Measurements from ENCODE around the gene UBE2V1.

UBE2V1 gene

DNA sequence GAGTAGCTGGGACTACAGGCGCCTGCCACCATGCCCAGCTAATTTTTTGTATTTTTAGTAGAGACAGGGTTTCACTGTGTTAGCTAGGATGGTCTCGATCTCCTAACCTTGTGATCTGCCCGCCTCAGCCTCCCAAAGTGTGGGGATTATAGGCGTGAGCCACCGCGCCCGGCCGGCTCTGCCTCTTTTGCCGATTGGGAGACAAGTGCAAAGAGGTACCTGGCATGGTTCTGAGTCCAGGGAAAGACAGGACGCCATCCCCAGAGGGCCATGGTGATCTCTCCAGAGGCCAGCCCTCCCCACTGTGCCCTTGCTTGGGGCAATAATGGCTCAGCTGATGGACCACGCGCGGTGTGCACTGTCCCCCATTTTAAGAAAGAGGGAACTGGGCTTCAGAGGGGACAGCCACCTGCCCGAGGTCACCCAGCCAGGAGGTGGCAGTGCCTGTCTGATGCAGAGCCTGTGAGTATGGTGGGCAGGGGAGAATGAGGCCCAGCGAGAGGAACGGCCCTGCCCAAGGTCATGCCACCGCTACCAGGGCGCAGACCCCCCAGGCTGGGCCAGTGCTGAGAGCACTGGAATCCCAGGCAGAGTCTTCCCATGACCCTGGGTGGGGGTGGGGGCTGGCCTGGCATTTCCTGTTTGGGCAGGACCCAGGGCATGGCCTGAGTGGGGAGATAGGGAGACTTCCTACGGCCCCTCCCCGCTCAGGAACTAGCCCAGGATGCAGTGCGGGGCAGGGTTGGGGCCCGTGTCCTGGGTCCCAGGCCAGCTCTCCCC, 69.2 kb downstream of the UBE2V1 start:
- no peak for DNase-seq (ENCODE audit: low read depth)

DNA sequence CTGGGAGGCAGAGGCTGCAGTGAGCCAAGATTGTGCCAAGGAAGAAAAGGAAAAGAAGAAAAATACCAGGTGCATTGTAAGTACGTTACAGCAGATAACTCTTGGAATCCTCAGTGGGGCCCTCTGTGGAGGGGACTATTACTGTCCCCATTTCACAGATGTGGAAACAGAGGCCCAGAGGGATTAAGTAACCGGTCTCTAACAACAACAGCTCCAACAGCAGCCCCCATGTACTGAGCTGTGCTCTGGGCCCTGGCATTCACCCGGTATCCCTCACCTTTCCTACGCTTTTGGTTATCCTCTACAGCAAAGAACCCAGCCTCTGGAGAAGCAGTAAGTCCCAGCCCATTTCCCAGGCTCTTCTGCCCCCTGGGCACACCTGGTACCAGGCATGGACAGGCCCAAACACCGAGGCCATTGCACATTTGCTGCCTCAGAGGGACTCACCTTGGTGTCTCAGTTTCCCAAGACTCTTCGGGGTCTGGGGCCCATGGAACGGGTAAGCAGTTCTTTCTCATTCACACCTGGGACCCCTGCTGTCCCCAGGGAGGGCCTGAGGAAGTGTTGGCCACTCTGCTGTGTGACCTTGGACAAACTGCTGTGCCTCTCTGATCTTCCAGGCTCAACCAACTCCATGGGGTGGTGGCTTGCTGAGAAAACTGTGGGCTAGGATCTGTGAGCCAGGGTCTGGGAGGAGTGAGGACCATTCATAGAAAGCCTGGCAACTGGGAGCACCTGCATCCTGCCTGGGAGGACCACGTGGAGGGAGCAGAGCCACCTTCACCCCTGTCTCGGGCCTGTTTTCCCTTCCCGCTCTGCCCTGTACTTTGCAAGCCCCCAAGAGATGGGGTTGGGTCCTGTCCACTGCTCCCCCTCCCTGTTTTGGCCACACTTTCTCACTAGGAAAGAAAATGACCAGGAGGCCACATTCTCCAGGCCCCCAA, 70.3 kb downstream of the UBE2V1 start:
- DNase-seq (ENCODE audit: low read depth), result no peak

DNA sequence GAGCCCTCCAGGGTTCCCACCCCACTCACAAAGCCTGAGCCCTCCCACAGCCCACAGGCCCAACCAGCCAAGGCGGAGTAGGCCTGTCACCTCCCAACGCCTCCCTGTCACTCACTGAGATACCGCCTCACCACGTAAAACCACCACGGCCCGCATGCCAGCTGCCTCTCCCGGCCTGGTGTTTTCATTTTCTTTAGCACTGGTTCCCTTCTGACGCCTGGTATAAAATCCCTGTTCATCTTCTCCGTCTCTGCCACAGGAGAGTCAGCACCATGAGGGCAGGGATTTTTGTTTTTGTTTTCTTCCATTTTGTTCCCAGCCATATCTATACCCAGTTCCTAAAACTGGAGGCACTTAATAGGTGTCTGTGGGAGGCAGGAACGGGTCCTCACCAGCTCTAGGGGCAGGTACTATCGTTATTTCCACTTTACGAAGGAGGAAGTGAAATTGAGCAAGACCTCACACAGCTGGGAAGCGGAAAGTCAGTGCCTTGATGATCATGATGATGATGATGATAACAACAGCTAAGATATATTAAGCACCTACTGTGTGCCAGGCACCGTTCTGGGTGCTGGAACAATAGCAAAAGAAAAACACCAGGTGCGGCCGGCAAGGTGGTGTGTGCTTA, 71.6 kb downstream of the UBE2V1 start:
- no peak for DNase-seq (ENCODE audit: low read depth)

DNA sequence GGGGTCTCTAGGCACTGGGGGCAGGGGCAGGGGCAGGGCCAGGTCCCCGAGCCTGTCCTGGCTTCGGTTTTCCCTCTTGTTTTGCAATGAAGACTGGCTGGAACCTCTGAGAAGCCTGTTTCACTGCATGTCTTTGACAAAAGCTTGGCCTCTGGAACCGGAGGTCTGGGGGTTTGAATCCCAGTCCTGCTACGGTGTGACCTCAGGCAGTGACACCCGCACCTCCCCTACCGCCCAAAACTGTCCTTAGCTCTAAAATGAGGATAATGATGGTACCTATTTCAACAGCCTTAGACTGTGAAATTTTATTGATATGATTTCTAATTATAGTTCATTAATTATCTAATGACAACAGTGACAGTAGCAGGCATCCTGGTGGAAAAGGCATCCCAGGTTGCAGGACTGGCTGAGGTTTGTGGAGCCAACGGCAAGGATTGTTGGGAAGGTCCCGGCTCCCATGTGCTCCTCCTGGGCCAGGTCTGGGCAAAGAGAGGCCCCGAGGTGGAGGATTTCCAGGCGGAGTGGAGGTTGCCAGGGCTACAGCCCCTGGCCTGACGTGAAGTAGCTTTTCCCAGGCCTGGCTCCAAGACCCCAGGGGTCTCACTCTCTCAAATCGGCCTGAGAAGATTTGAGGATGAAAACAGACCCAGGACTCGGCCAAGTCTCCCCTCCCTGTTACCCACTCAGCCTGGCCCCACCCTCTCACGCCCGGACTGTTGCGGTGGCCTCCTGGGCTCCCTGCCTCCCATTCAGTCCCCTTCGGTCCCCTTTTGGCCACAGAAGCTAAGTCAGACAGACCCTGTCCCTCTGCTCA, 72.3 kb downstream of the UBE2V1 start:
- DNase-seq (ENCODE audit: low read depth), result no peak

DNA sequence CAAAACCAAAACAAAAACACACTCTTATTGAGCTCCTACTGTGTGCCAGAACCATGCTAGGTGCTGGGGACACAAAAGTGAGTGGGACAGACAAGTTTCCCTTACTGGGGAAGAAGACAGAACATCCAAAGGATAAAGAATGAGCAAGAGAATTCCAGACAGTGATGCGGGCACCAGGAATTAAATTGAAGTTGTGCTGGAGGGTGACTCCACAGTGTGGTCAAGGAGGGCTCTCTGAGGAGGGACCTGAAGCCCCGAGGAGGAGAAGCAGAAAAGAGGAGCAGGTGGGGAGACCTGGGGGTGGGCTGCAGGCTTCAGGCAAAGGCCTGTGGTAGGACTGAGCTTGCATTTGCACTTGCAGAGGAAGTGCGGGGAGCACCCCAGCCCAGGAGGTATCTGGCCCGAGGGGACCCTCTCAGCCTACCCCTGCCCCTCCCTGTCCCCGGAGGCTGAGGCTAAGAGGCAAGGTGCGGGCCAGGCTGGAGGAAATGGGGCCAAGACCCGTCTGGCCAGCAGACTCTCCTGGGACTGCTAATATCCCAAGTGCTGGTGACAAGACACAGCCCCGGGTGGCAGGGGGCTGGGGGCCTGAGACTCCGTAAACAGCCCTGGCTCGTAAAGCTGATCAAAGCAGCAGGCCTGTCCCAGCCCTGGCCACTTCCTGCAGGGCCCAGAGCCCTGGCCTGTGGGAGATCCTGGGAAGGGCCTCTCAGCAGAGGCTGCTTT, 73.1 kb downstream of the UBE2V1 start:
- DNase-seq (ENCODE audit: low read depth), result no peak

DNA sequence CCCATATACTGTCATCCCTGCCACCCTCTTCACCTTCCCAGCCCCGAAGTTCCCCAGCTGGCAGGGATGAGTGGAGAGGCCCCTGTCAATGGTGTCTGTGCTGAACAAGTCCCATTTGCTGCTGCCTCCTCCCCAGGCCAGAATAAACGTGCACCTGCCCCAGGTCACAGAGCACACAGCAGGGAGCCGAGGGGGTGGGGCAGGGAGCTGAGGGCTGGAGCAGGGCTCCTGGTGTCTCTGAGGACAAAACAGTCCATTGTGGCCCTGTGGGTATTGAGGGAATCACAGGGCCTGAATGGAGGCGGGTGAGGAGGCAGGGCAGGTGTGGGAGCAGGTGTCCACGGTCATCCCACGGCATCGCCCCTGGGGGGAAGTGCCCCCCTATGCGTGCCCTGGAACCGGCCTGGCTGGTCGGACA, 74.4 kb downstream of the UBE2V1 start:
- DNase-seq (ENCODE audit: low read depth), result no peak

DNA sequence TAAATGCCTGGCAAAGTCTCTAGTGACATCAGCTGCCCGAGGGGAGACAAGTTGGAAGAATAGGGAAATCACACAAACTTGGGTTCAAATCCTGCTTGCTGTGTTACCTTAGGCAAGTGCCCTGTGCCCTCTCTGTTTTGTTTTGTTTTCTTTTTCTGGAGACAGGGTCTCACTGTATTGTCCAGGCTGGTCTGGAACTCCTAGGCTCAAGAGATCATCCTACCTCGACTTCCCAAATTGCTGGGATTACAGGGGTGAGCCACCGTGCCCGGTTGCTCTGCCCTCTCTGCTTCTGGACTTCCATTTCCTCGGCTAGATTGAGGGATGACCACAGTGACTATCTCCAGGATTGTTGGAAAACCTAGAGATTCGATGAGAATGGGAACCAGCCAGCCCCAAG, 74.8 kb downstream of the UBE2V1 start:
- no peak for DNase-seq (ENCODE audit: low read depth)

DNA sequence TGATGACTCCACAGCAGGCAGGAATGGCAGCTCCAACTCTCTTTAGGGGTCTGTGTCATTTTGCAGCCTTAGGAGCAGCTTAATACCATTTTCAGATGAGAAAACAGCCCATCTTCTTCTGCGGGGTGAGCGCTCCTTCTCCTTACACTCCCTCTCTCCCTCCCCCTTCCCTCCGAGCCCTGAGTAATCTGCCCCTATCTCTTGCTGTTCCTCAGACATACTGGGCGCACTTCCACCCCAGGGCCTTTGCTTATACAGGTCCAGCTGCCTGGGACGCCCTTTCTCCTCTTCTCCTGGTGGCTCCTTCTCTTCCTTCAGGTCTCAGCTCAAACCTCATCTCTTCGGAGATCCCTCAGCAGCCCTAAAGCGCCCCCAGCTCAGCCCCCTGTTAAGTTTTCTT, 75.4 kb downstream of the UBE2V1 start:
- DNase-seq (ENCODE audit: low read depth), result no peak

DNA sequence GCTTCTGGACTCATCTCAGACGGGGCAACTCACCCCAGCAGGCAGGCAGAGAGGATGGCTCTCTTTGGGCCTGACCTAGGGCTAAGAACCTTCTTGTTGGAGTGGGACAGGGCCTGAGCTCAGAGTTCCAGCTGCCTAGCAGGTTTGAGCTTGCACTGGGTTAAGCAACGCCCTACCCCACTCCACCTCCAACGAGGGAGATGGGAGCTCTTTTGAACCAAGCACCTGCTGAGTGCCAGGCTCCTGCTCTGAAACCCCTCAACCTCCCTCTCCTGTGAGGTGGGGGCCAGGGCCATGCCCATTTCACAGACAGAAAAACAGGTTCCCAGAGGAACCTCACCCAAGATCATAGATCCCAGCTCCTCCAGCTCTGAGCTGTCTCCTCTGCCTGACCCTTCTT, 75.8 kb downstream of the UBE2V1 start:
- no peak for DNase-seq (ENCODE audit: low read depth)

DNA sequence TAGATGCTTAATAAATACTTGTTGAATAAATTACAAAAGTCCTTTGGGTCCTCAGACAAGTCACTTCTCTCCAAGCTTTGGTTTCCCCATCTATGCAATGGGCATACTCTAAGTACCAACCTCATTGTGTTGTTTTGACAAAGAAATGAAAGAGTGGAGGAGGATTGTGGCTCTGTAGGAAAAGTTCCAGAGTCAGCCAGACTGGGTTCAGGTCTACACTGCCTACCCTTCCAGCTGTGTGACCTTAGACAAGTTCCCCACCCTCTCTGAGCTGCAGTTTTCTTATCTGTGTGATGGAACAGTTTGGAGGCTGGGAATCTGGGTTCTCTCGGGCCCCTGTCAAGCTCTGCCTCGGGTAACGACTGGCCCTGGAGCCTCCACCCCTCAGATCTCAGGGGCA, 76.2 kb downstream of the UBE2V1 start:
- DNase-seq (ENCODE audit: low read depth), result no peak

DNA sequence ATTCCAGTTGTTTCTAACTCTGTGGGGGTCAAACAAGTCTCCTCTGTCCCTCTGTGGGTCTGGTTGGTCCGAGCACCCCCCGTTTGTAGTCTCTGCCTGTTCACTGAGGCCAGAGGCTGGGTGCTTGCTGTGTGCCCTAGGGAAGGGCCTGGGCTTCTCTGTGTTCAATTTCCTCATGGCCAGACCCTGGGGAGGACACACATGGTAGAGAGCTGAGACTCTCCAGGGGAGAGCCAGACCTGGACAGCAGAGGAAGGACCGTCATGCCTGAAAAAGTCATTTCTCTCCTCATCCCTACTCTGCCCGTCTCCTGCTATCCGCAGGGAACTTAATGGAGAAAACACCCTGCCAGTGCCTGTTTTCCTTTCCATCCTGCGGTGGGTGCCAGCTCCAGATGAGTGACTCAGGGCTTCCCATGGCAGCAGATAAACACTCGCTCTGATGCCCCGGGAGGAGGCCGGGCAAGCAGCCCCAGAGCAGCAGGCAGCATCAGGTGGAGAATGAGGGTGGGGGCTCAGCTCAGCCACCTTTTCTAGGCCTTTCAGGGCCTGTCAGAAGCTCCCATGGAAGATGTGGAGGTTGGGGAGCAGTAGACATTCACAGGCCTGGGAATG, 78.3 kb downstream of the UBE2V1 start:
- DNase-seq (ENCODE audit: low read depth), result peak; percentile 42

DNA sequence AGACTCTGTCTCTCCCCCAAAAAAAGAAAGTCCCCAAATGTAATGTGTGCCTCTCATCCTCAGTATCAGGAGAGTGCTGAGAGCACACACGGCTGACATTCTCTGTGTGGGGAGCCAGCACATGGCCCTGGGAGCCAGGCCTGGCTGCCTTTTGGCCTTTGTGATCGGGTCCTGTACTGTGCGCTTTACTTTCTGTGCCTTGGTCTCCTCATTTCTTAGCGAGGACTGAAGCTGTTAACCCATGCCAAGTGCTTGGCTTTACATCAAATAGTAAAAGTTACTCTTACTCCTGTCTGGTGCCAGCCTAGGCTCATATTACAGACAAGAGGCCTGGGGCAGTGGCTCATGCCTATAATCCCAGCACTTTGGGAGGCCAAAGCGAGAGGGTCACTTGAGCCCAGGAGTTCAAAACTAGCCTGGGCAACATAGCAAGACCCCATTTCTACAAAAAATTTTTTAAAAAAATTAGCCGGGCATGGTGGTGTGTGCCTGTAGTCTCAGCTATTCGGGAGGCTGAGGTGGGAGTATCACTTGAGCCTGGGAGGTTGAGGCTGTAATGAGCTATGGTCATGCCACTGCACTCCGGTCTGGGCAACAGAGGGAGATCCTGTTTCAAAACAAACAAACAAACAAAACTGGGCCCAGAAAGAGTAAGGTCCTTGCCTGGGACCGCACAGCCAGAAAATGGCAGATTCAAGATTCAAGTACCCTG, 79.8 kb downstream of the UBE2V1 start:
- no peak for DNase-seq (ENCODE audit: low read depth)
